Astrocyte (in vitro differentiated cells and primary cell): Measurements from ENCODE around the gene IGHMBP2. TPM values are rescaled to one million over a fixed set of nuclear protein-coding genes. Genes with fewer than 3 reads are reported as not detected.

Experiments
- DNase-seq: peaks from one replicate; pipeline ENCODE4 v3.0.0-alpha.2; 2010; ENCODE audit warnings: low read depth
- FAIRE-seq: peaks from 2 replicates; lab custom pipeline; 2011; peaks lifted over from hg19 to GRCh38; lab: Jason Lieb, UNC
- H2AFZ ChIP-seq: 2 replicates; pipeline ENCODE4 v1.6.0; 2012; ENCODE audit warnings: low read depth, low read length, inconsistent platforms
- H3K27ac ChIP-seq: 2 replicates; pipeline ENCODE4 v1.5.1; 2011; ENCODE audit warnings: low read depth, low read length, inconsistent platforms
- H3K27me3 ChIP-seq: 2 replicates; pipeline ENCODE4 v1.6.0; 2011; ENCODE audit warnings: low read length, inconsistent platforms; ENCODE audit not compliant: insufficient read depth
- H3K36me3 ChIP-seq: 2 replicates; pipeline ENCODE4 v1.5.1; 2011; ENCODE audit warnings: low read length, inconsistent platforms; ENCODE audit not compliant: insufficient read depth
- H3K4me1 ChIP-seq: 2 replicates; pipeline ENCODE4 v1.5.1; 2011; ENCODE audit warnings: low read length, inconsistent platforms; ENCODE audit not compliant: insufficient read depth
- H3K4me2 ChIP-seq: 2 replicates; pipeline ENCODE4 v1.6.0; 2012; ENCODE audit warnings: low read length, inconsistent platforms
- H3K4me3 ChIP-seq: 2 replicates; pipeline ENCODE4 v1.5.1; 2011; ENCODE audit warnings: low read depth, mild to moderate bottlenecking, low read length, inconsistent platforms; ENCODE audit not compliant: insufficient read depth
- H3K79me2 ChIP-seq: 2 replicates; pipeline ENCODE4 v1.6.0; 2012; ENCODE audit warnings: mild to moderate bottlenecking, low read length, inconsistent platforms; ENCODE audit not compliant: insufficient read depth
- H3K9ac ChIP-seq: 2 replicates; pipeline ENCODE4 v1.6.0; 2012; ENCODE audit warnings: mild to moderate bottlenecking, low read length, inconsistent platforms
- H3K9me3 ChIP-seq: 2 replicates; pipeline ENCODE4 v1.5.1; 2012; ENCODE audit warnings: low read depth, mild to moderate bottlenecking, low read length, inconsistent platforms; ENCODE audit not compliant: insufficient read depth
- H4K20me1 ChIP-seq: 2 replicates; pipeline ENCODE4 v1.6.0; 2012; ENCODE audit warnings: low read length, inconsistent platforms; ENCODE audit not compliant: insufficient read depth
- H3K27ac Mint-ChIP-seq: one replicate; pipeline ENCODE4 v1.8.0; 2021; ENCODE audit warnings: mild to moderate bottlenecking, mixed read lengths; ENCODE audit not compliant: unreplicated experiment
- H3K27me3 Mint-ChIP-seq: one replicate; pipeline ENCODE4 v1.8.0; 2021; ENCODE audit warnings: low read depth, mixed read lengths; ENCODE audit not compliant: unreplicated experiment
- H3K36me3 Mint-ChIP-seq: one replicate; pipeline ENCODE4 v1.8.0; 2021; ENCODE audit warnings: low read depth, mixed read lengths; ENCODE audit not compliant: unreplicated experiment
- H3K4me1 Mint-ChIP-seq: one replicate; pipeline ENCODE4 v1.8.0; 2021; ENCODE audit warnings: low read depth, mixed read lengths; ENCODE audit not compliant: unreplicated experiment
- H3K4me3 Mint-ChIP-seq: one replicate; pipeline ENCODE4 v1.8.0; 2021; ENCODE audit warnings: mild to moderate bottlenecking, moderate library complexity, mixed read lengths; ENCODE audit not compliant: unreplicated experiment
- H3K9me3 Mint-ChIP-seq: one replicate; pipeline ENCODE4 v1.8.0; 2021; ENCODE audit warnings: mild to moderate bottlenecking, mixed read lengths; ENCODE audit not compliant: unreplicated experiment
- CTCF ChIP-seq: IDR thresholded peaks from 2 replicates; pipeline ENCODE4 v1.5.1; 2011; ENCODE audit warnings: low read depth, mild to moderate bottlenecking, inconsistent platforms, low read length, moderate library complexity; ENCODE audit not compliant: insufficient read depth
- EZH2 ChIP-seq: IDR thresholded peaks from 2 replicates; pipeline ENCODE4 v1.6.1; 2012; ENCODE audit warnings: mild to moderate bottlenecking, low read length, inconsistent platforms; ENCODE audit not compliant: insufficient read depth
- total RNA-seq: library from RNA; stranded (reverse); gene quantifications from 2 replicates; pipeline ENCODE4 v1.2.1, GENCODE V29; 2021

IGHMBP2 gene
- total RNA-seq, 1 donor from 2014 or later = 14.0 TPM

DNA sequence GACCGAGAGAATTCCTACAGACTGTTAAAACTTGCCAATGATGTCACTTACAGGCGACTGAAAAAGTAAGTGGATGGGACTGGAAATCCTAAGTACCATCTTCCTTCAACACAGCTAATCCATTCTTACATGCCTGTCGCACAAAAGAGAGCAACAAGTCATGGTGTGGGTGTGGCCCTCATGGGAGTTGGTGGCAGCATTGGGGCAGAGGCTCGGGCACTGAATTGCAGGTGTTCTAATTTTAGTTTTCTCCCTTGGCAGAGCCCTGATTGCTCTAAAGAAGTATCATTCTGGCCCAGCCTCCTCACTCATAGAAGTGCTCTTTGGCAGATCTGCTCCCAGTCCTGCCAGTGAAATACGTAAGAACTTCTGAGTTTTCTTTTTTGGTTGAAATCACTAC, 4.6 kb downstream of the IGHMBP2 start:
- Mint-ChIP-seq H3K4me3 (no peak overlapping the region), H3K4me1 (peaks cover 11% of the 10 kb centered on the region), H3K27me3 (no peaks in the 10 kb centered on the region), H3K36me3 (peaks cover 12% of the 10 kb centered on the region), H3K27ac (no peak overlapping the region), H3K9me3 (no peaks in the 10 kb centered on the region)
- no peak overlapping the region for H2AFZ ChIP-seq
- no peaks in the 10 kb centered on the region for H3K9me3 ChIP-seq
- H3K36me3 ChIP-seq = peaks cover 26% of the 10 kb centered on the region
- H3K27me3 ChIP-seq = no peaks in the 10 kb centered on the region
- H3K9ac ChIP-seq = no peak overlapping the region
- TF ChIP-seq CTCF = no peak
- no peak for TF ChIP-seq EZH2
- H4K20me1 ChIP-seq = peaks cover 13% of the 10 kb centered on the region
- peaks cover 3% of the 10 kb centered on the region for H3K4me1 ChIP-seq
- FAIRE-seq = no peak
- peaks cover 34% of the 10 kb centered on the region for H3K79me2 ChIP-seq
- no peak overlapping the region for H3K4me3 ChIP-seq
- DNase-seq = no peak
- no peak overlapping the region for H3K27ac ChIP-seq
- no peak overlapping the region for H3K4me2 ChIP-seq

- Mint-ChIP-seq H3K27ac (no peak overlapping the region), H3K9me3 (no peaks in the 10 kb centered on the region), H3K4me3 (no peak overlapping the region), H3K4me1 (no peaks in the 10 kb centered on the region), H3K27me3 (no peaks in the 10 kb centered on the region), H3K36me3 (peaks cover 24% of the 10 kb centered on the region)
- TF ChIP-seq CTCF (no peak), EZH2 (no peak)
- no peak overlapping the region for H3K4me3 ChIP-seq
- no peak overlapping the region for H3K9ac ChIP-seq
- H3K4me2 ChIP-seq = no peak overlapping the region
- peaks cover 9% of the 10 kb centered on the region for H4K20me1 ChIP-seq
- no peak for DNase-seq
- H3K36me3 ChIP-seq = peaks cover 33% of the 10 kb centered on the region
- FAIRE-seq = no peak
- no peak overlapping the region for H3K27ac ChIP-seq
- H3K79me2 ChIP-seq = peaks cover 9% of the 10 kb centered on the region
- H3K4me1 ChIP-seq = no peaks in the 10 kb centered on the region
- no peak overlapping the region for H2AFZ ChIP-seq
- no peaks in the 10 kb centered on the region for H3K27me3 ChIP-seq
- H3K9me3 ChIP-seq = no peaks in the 10 kb centered on the region
These were observed 7.3 kb downstream of the IGHMBP2 start for GRCh38 chr11:68910965-68911364.

GRCh38 chr11:68911731-68912130, 8.0 kb downstream of the IGHMBP2 start:
- Mint-ChIP-seq H3K36me3 (peaks cover 30% of the 10 kb centered on the region), H3K4me3 (no peak overlapping the region), H3K27me3 (no peaks in the 10 kb centered on the region), H3K27ac (no peak overlapping the region), H3K9me3 (no peaks in the 10 kb centered on the region), H3K4me1 (no peaks in the 10 kb centered on the region)
- Histone ChIP-seq H3K9me3 (no peaks in the 10 kb centered on the region), H3K4me2 (no peak overlapping the region), H3K27ac (no peak overlapping the region), H4K20me1 (peaks cover 13% of the 10 kb centered on the region), H3K4me1 (no peaks in the 10 kb centered on the region), H3K36me3 (peaks cover 36% of the 10 kb centered on the region), H2AFZ (no peak overlapping the region), H3K27me3 (no peaks in the 10 kb centered on the region), H3K4me3 (no peak overlapping the region), H3K9ac (no peak overlapping the region), H3K79me2 (peaks cover 5% of the 10 kb centered on the region)
- TF ChIP-seq EZH2 (no peak), CTCF (no peak)
- DNase-seq (no peak), FAIRE-seq (no peak)
